ENCODE results near the gene SCAP. TPM values are rescaled to one million over a fixed set of nuclear protein-coding genes. Genes with fewer than 3 reads are reported as not detected.

SCAP gene
- total RNA-seq, 2 donors from 2014 or later = 103 to 105 TPM

DNA sequence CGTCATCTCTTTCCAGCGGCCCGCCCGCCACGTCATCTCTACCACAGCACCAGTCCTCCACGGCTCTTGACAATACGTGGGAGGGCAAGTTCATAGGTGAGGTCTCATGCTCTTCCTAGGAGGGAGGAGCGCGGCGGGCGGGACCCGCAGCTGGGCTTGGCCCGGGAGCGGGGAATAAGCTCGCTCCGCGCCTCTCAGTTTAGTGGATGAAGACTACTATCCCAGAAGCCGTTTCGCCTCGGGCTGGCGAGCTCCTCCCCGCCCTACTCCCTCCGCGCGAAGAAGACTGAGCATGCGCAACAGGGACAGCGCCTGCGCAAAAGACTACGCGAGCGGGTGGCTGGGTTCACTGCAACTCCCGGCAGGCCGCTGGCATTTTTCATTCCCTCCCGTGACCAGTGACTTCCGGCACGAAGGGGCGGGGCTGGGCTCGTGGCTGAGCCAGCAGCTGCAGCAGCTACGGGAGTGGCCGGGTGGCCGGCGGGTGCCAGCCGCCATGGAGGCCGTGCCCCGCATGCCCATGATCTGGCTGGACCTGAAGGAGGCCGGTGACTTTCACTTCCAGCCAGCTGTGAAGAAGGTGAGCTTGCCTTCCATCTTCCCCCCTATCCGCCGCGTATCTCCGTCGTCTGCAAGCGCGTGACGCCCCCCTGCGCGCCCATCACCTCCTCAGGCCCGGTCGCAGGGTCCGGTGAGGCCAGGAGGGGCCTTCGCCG is 95.0 kb downstream of the SCAP start, which contains the start of gene PTPN23:
PTPN23 (plus strand) TSS at position 421 of the 716 bp plus-strand sequence; CDS start at position 497, 76 bp downstream.
- H3K4me1 Mint-ChIP-seq = peaks cover 15% of the 10 kb centered on the region
- 0% methylated on average over 17 to 61 of the region's 61 CpGs for WGBS, 2 experiments (ENCODE audit: insufficient coverage in 1 of 2, insufficient read length in 1 of 2)
- Histone ChIP-seq H3K9ac (ENCODE audit: extremely low read depth, low read length, poor library complexity, severe bottlenecking) (peak within 1 kb of the TSS; percentile 90), H3K27ac (ENCODE audit: low read depth, low read length) (peak within 1 kb of the TSS; percentile 94), H3K4me1 (ENCODE audit: control insufficient read depth, insufficient read depth, low read length) (no peaks in the 10 kb centered on the region), H3K27me3 (ENCODE audit: control insufficient read depth, insufficient read depth, low read length, poor library complexity, severe bottlenecking) (no peaks in the 10 kb centered on the region), H3K4me3 (ENCODE audit: low read length) (peak within 1 kb of the TSS; percentile 99), H3K36me3 (ENCODE audit: control insufficient read depth, insufficient read depth, low read length) (peaks cover 11% of the 10 kb centered on the region), H3K9me3 (ENCODE audit: control insufficient read depth, low read length) (no peaks in the 10 kb centered on the region)
- H3K27me3 Mint-ChIP-seq (ENCODE audit: insufficient read depth) = no peaks in the 10 kb centered on the region
- H3K9me3 Mint-ChIP-seq = no peaks in the 10 kb centered on the region
- H3K36me3 Mint-ChIP-seq (ENCODE audit: low read depth) = peaks cover 4% of the 10 kb centered on the region
- TF ChIP-seq, protein P1, sequence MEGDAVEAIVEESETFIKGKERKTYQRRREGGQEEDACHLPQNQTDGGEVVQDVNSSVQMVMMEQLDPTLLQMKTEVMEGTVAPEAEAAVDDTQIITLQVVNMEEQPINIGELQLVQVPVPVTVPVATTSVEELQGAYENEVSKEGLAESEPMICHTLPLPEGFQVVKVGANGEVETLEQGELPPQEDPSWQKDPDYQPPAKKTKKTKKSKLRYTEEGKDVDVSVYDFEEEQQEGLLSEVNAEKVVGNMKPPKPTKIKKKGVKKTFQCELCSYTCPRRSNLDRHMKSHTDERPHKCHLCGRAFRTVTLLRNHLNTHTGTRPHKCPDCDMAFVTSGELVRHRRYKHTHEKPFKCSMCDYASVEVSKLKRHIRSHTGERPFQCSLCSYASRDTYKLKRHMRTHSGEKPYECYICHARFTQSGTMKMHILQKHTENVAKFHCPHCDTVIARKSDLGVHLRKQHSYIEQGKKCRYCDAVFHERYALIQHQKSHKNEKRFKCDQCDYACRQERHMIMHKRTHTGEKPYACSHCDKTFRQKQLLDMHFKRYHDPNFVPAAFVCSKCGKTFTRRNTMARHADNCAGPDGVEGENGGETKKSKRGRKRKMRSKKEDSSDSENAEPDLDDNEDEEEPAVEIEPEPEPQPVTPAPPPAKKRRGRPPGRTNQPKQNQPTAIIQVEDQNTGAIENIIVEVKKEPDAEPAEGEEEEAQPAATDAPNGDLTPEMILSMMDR (conservative IDR thresholded peaks at IDR 0.05) = no peak
- H3K27ac Mint-ChIP-seq = peak within 1 kb of the TSS; percentile 100
- peak; percentile 100 for DNase-seq
- peak within 1 kb of the TSS; percentile 87 for H3K4me3 Mint-ChIP-seq

DNA sequence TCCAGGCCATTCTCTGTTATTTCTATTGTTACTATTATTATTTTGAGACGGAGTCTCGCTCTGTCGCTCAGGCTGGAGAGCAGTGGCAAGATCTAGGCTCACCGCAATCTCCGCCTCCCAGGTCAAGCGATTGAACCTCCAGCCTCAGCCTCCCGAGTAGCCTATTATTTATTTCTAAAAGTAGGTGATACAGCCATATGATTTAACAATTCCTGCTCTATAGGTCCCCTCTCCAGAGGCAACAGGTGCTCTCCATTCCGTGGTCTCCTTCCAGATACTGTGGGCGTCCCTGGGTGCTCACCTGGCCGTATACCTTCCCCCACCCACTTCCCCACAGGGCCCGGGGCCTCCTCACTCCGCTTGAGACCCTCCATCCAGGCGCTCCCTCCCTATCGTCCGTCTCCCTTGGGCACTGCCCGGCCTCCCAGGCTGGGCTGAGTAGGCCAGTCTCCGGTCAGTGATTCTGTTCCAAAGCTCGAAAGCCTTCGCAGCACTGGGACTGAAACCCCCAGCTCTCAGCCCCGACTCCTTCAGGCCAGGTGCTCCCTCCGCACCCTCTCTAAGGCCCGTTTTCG is 95.6 kb downstream of the SCAP start:
- Mint-ChIP-seq H3K4me3 (peak overlapping the region; percentile 87), H3K9me3 (no peaks in the 10 kb centered on the region), H3K36me3 (ENCODE audit: low read depth) (peaks cover 4% of the 10 kb centered on the region), H3K27ac (peak overlapping the region; percentile 100), H3K4me1 (peaks cover 21% of the 10 kb centered on the region), H3K27me3 (ENCODE audit: insufficient read depth) (no peaks in the 10 kb centered on the region)
- no peak for DNase-seq
- Histone ChIP-seq H3K9me3 (ENCODE audit: control insufficient read depth, low read length) (no peaks in the 10 kb centered on the region), H3K4me3 (ENCODE audit: low read length) (peak overlapping the region; percentile 99), H3K27ac (ENCODE audit: low read depth, low read length) (peak overlapping the region; percentile 85), H3K36me3 (ENCODE audit: control insufficient read depth, insufficient read depth, low read length) (peaks cover 11% of the 10 kb centered on the region), H3K4me1 (ENCODE audit: control insufficient read depth, insufficient read depth, low read length) (no peaks in the 10 kb centered on the region), H3K9ac (ENCODE audit: extremely low read depth, low read length, poor library complexity, severe bottlenecking) (peak overlapping the region; percentile 90), H3K27me3 (ENCODE audit: control insufficient read depth, insufficient read depth, low read length, poor library complexity, severe bottlenecking) (no peaks in the 10 kb centered on the region)
- TF ChIP-seq, protein P1 (conservative IDR thresholded peaks at IDR 0.05) = peak; percentile 22
- WGBS, 2 experiments (ENCODE audit: insufficient coverage in 1 of 2, insufficient read length in 1 of 2) = 11 to 23% methylated on average over 9 to 23 of the region's 23 CpGs

DNA sequence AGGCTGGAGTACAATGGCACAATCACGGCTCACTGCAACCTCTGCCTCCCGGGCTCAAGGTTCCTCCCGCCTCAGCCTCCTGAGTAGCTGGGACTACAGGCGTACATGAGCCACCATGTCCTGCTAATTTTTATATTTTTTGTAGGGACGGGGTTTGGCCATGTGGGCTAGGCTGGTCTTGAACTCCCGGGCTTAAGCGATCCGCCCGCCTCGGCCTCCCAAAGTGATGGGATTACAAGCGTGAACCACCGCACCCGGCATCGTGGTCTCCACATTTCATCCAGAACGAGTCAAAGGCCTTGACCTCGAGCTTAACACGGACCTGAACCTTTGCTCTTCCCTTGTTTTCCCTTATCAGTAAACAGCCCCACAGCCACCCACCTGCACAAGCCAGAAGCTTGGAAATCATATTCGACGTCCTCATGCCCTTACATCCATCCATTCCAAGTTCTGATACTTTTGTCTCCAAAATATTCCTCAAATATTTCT is 96.3 kb downstream of the SCAP start:
- Histone ChIP-seq H3K27ac (ENCODE audit: low read depth, low read length) (no peak overlapping the region), H3K9me3 (ENCODE audit: control insufficient read depth, low read length) (no peaks in the 10 kb centered on the region), H3K4me3 (ENCODE audit: low read length) (peak overlapping the region; percentile 99), H3K36me3 (ENCODE audit: control insufficient read depth, insufficient read depth, low read length) (peaks cover 11% of the 10 kb centered on the region), H3K27me3 (ENCODE audit: control insufficient read depth, insufficient read depth, low read length, poor library complexity, severe bottlenecking) (no peaks in the 10 kb centered on the region), H3K9ac (ENCODE audit: extremely low read depth, low read length, poor library complexity, severe bottlenecking) (peak overlapping the region; percentile 90), H3K4me1 (ENCODE audit: control insufficient read depth, insufficient read depth, low read length) (no peaks in the 10 kb centered on the region)
- Mint-ChIP-seq H3K9me3 (no peaks in the 10 kb centered on the region), H3K27ac (peak overlapping the region; percentile 100), H3K4me3 (peak overlapping the region; percentile 87), H3K4me1 (peaks cover 23% of the 10 kb centered on the region), H3K36me3 (ENCODE audit: low read depth) (peaks cover 4% of the 10 kb centered on the region), H3K27me3 (ENCODE audit: insufficient read depth) (no peaks in the 10 kb centered on the region)
- no peak for DNase-seq
- TF ChIP-seq, protein P1 (conservative IDR thresholded peaks at IDR 0.05) = no peak
- 82 to 94% methylated on average over 17 to 19 of the region's 19 CpGs for WGBS, 2 experiments (ENCODE audit: insufficient coverage in 1 of 2, insufficient read length in 1 of 2)

All from endodermal cell (in vitro differentiated cells).